Testis (tissue), 2 donors: ENCODE measurements around the gene NXT2.

Experiments
- CTCF ChIP-seq, 3 experiments: fragments of 450-650 bp in 2 of 3; fragments of 200-600 bp in 1 of 3; sonication (generic) in 1 of 3; IDR thresholded peaks; one replicate each; pipeline ENCODE4 v1.5.1; 2016 to 2019; ENCODE audit warnings: antibody characterized with exemption in 3 of 3, mild to moderate bottlenecking in 2 of 3, moderate library complexity in 1 of 3
- POLR2A ChIP-seq: fragments of 450-650 bp; IDR thresholded peaks from one replicate; pipeline ENCODE4 v1.6.1; 2017; ENCODE audit warnings: antibody characterized with exemption, mild to moderate bottlenecking, moderate library complexity

DNA sequence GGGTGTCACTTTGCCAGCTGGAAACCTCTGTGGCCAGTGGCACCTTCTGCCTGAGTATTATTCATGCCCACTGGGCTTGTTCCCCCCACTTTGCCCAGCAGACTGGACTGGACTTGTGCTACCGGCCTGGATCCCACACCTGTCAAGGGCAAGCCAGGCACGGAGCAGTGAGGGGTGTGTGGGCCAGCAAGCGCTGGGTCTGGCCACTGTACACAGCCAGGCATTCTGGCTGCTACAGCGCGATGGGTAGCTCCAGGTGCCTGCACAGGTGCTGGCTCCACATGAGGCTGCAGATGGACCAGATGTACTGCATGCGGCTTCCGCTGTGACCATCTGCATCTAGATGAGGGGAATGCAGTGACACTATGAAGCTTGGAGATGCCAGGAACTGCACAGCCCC lies 48.8 kb downstream of the NXT2 start:
- TF ChIP-seq CTCF (IDR thresholded peaks at IDR 0.05) (no peak), POLR2A (no peak)
